KMS-11 (cell line): ENCODE data around the gene FOXA1.

Source experiments
- H2AFZ ChIP-seq: fragments of 200-600 bp; sonication (generic); 2 replicates; pipeline ENCODE4 v1.6.1; 2016; ENCODE audit warnings: antibody characterized with exemption, mixed run types, low read depth
- H3K27ac ChIP-seq: fragments of 200-600 bp; sonication (generic); 2 replicates; pipeline ENCODE4 v1.6.1; 2016; ENCODE audit warnings: mild to moderate bottlenecking, mixed run types
- H3K27me3 ChIP-seq: fragments of 200-600 bp; sonication (generic); 2 replicates; pipeline ENCODE4 v1.6.1; 2017; ENCODE audit warnings: mild to moderate bottlenecking, low read depth, mixed run types, moderate library complexity; ENCODE audit not compliant: insufficient read depth
- H3K36me3 ChIP-seq: fragments of 200-600 bp; sonication (generic); 2 replicates; pipeline ENCODE4 v1.6.1; 2017; ENCODE audit warnings: mild to moderate bottlenecking, mixed run types; ENCODE audit not compliant: insufficient read depth
- H3K4me1 ChIP-seq: fragments of 200-600 bp; sonication (generic); 2 replicates; pipeline ENCODE4 v1.6.1; 2016; ENCODE audit warnings: mild to moderate bottlenecking, low read depth, mixed run types; ENCODE audit not compliant: poor library complexity, severe bottlenecking
- H3K4me2 ChIP-seq: fragments of 200-600 bp; sonication (generic); 2 replicates; pipeline ENCODE4 v1.7.0; 2016; ENCODE audit warnings: mild to moderate bottlenecking, mixed run types
- H3K4me3 ChIP-seq: fragments of 200-600 bp; sonication (generic); IDR thresholded peaks from 2 replicates; pipeline ENCODE4 v1.6.1; 2017; ENCODE audit warnings: low read depth, low read length, mixed read lengths; ENCODE audit not compliant: insufficient read depth
- H3K79me2 ChIP-seq: fragments of 200-600 bp; sonication (generic); 2 replicates; pipeline ENCODE4 v1.6.1; 2016; ENCODE audit warnings: low read depth, mixed run types; ENCODE audit not compliant: insufficient read depth
- H3K9ac ChIP-seq: fragments of 200-600 bp; sonication (generic); 2 replicates; pipeline ENCODE4 v1.6.1; 2016; ENCODE audit warnings: mild to moderate bottlenecking, mixed run types
- H4K20me1 ChIP-seq: fragments of 200-600 bp; sonication (generic); 2 replicates; pipeline ENCODE4 v1.6.1; 2016; ENCODE audit warnings: mild to moderate bottlenecking, mixed run types; ENCODE audit not compliant: insufficient read depth
- CTCF ChIP-seq: fragments of 200-600 bp; sonication (generic); conservative IDR thresholded peaks from 2 replicates; pipeline ENCODE4 v1.6.1; 2017; ENCODE audit warnings: low read depth, mild to moderate bottlenecking, antibody characterized with exemption, low read length, moderate library complexity, mixed read lengths

FOXA1 gene

GRCh38 chr14:37580146-37580545 lies 14.9 kb downstream of the FOXA1 start:
- no peaks in the 10 kb centered on the region for H3K27me3 ChIP-seq
- no peak overlapping the region for H3K4me3 ChIP-seq
- H4K20me1 ChIP-seq: no peaks in the 10 kb centered on the region
- H3K4me2 ChIP-seq: no peak overlapping the region
- H3K9ac ChIP-seq: no peak overlapping the region
- no peaks in the 10 kb centered on the region for H3K4me1 ChIP-seq
- no peak overlapping the region for H3K27ac ChIP-seq
- H2AFZ ChIP-seq: no peak overlapping the region
- H3K36me3 ChIP-seq: no peaks in the 10 kb centered on the region
- no peak for TF ChIP-seq CTCF
- no peaks in the 10 kb centered on the region for H3K79me2 ChIP-seq

- no peak overlapping the region for H3K4me2 ChIP-seq
- H3K9ac ChIP-seq: no peak overlapping the region
- no peaks in the 10 kb centered on the region for H3K79me2 ChIP-seq
- H3K4me3 ChIP-seq: no peak overlapping the region
- TF ChIP-seq CTCF: no peak
- H2AFZ ChIP-seq: no peak overlapping the region
- no peaks in the 10 kb centered on the region for H3K27me3 ChIP-seq
- no peaks in the 10 kb centered on the region for H3K4me1 ChIP-seq
- no peaks in the 10 kb centered on the region for H3K36me3 ChIP-seq
- H3K27ac ChIP-seq: no peak overlapping the region
- no peaks in the 10 kb centered on the region for H4K20me1 ChIP-seq
Observed at GRCh38 chr14:37579274-37579673, 15.8 kb downstream of the FOXA1 start.

- H3K4me3 ChIP-seq: no peak overlapping the region
- no peaks in the 10 kb centered on the region for H4K20me1 ChIP-seq
- H3K27ac ChIP-seq: no peak overlapping the region
- H3K79me2 ChIP-seq: no peaks in the 10 kb centered on the region
- H3K36me3 ChIP-seq: no peaks in the 10 kb centered on the region
- no peak overlapping the region for H2AFZ ChIP-seq
- no peak overlapping the region for H3K4me2 ChIP-seq
- no peaks in the 10 kb centered on the region for H3K27me3 ChIP-seq
- H3K4me1 ChIP-seq: no peaks in the 10 kb centered on the region
- no peak for TF ChIP-seq CTCF
- H3K9ac ChIP-seq: no peak overlapping the region
Observed at GRCh38 chr14:37573356-37573755, 21.7 kb downstream of the FOXA1 start.

- H3K27me3 ChIP-seq: no peaks in the 10 kb centered on the region
- no peak overlapping the region for H3K4me2 ChIP-seq
- H3K79me2 ChIP-seq: no peaks in the 10 kb centered on the region
- H3K4me3 ChIP-seq: no peak overlapping the region
- no peaks in the 10 kb centered on the region for H4K20me1 ChIP-seq
- no peaks in the 10 kb centered on the region for H3K36me3 ChIP-seq
- H3K9ac ChIP-seq: no peak overlapping the region
- H2AFZ ChIP-seq: no peak overlapping the region
- no peak for TF ChIP-seq CTCF
- no peak overlapping the region for H3K27ac ChIP-seq
- no peaks in the 10 kb centered on the region for H3K4me1 ChIP-seq
Observed at GRCh38 chr14:37571391-37571790, 23.7 kb downstream of the FOXA1 start.

- H3K4me2 ChIP-seq: no peak overlapping the region
- TF ChIP-seq CTCF: no peak
- H3K27me3 ChIP-seq: no peaks in the 10 kb centered on the region
- H3K27ac ChIP-seq: no peak overlapping the region
- no peaks in the 10 kb centered on the region for H3K79me2 ChIP-seq
- no peak overlapping the region for H2AFZ ChIP-seq
- no peaks in the 10 kb centered on the region for H4K20me1 ChIP-seq
- no peaks in the 10 kb centered on the region for H3K4me1 ChIP-seq
- no peak overlapping the region for H3K4me3 ChIP-seq
- H3K36me3 ChIP-seq: no peaks in the 10 kb centered on the region
- H3K9ac ChIP-seq: no peak overlapping the region
Observed at GRCh38 chr14:37569729-37570128, 25.3 kb downstream of the FOXA1 start.
